RPMI7951 (cell line): ENCODE results near the gene DDX39A. TPM values are rescaled to one million over a fixed set of nuclear protein-coding genes. Genes with fewer than 3 reads are reported as not detected.
"Not testable (repeated sequence)": the region's sequence is repeated elsewhere in the genome, so short reads cannot be mapped to it uniquely, and the experiment has no call there.

ENCODE experiments used
- DNase-seq: peaks from one replicate; pipeline ENCODE4 v3.0.0-alpha.2; 2012; ENCODE audit warnings: low read depth
- total RNA-seq: library from RNA; depleted of rRNA; stranded (reverse); fragments of >200 nt; shearing (Covaris generic); gene quantifications from 2 replicates; pipeline ENCODE4 v1.2.3, GENCODE V29; 2014

Gene DDX39A
- total RNA-seq, 1 experiment from 2014 or later = 154 TPM

DNA sequence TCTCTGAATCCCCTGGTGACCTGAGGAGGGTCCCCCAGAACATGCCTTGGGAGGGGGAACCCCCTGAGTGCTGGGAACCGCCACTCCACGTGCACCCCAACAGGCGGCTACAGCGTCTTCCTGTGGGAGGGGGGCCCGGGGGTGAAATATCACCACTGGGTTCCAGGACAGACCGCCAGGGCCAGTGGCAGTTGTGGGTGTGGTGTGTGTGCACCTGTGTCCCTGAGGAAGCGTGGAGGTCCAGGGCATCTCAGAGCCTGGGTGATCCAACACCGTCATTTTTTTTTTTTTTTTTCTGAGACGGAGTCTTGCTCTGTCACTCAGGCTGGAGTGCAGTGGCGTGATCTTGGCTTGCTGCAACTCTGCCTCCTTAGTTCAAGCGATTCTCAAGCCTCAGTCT, 33.6 kb downstream of the DDX39A start:
- no peak for DNase-seq

DNA sequence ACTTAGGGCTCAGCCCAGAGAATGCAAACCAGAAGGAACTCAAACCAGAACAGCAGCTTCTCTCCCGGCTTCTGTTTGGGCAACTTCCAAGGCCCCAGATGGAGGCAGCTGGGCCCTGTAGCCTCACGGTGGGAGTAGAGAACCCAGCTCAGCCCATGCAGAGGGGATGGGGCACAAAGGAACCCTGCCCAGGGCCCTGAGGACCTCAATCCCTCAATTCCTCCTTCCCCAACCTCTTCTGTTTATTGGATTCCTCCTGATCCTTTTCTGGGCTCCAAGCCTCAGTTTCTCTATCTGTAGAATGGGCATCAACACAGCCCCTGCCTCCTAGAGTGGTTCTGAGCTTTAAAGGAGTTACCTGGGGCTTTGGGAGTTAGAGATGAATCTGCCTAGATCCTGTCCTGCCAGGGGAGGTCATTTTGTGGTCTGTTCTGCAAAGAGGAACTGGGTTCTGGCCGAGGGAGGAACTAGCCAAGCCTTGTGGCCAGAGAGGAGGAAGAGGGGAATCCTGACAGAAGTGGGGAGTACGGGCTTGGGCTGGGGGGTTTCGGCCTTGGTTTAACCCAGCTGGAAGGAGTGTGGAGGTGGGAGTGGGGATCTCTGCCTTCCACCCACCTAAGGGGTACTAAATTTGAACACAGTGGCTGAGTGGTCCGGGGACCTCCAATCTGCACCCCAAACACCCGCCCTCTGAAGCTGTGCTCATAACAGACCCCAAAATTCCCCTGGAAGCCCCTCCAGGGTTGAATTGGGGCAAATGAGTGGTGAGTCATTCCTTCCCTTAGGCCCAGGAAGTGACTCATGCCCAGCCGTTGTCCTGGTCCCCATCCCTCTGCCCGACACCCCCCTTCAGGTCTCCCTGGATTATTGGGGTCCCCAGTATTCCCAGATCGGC, 35.2 kb downstream of the DDX39A start:
- peak; percentile 72 for DNase-seq

DNA sequence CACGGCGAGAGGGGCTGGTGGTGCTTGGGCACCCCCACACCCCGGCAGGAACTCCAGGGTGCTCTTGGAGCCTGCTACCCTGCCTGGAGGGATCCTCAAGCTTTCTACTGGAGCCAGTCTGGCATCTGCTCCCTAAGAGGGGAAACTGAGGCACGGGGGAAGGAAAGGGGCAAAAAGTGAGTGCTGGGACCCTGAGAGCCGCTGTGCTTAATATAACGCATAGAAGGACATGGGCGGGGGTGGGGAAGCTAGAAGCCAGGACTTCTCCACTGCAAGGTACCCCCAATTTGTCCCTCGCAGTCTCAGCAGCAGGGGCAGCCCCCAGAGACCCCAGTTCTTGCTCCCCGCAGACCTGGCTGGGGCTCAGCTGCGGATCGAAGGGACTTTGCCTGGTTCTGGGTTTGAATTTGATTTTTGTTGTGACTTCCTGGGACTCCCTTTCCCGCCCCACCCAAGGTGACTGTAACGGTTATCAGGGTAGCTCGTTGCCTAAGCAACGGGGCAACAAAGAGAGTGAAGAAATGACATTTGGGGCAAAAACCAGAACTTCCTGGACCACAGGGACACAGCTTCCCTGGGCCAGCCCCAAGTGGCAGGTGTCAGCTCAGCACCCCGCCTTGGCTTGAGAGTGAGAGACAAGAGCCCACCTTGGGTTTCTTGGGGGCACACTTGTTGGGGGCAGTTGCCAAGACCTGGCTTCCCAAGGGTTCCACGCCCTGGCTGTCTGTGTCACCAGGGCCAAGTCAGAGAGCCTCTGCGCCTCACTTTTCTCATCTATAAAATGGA, 37.3 kb downstream of the DDX39A start:
- peak; percentile 64 for DNase-seq

DNA sequence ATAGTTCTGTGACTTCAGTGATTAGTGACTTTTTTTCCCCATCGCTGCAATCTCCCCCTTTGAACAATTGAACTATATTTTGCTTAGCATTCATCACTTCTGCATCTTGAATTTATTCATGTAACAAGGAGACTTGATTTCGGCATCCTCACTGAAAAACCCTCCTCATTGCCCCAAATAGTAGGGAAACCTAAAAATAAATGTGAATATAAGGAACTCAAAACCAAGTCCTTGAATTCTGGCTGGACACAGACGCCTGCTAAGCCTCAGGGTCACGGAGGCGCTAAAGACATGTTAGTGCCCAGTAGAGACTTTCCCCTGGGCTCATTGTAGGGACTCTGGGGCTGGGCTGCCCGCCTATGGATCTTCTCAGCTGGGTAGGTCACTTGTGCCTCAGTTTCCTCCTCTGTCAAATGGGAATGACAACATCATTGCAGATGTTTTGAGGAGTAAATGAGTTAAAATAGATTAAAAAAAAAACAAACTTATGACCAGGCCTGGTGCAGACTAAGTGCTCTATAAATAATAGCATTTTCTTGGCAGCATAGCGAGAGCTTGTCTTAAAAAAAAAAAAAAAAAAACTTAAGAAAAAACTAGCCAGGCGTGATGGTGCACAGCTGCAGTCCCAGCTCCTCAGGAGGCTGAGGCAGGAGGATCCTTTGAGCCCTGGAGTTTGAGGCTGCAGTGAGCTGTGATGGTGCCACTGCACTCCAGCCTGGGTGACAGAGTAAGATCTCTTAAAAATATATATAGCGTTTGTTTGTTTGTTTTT, 39.7 kb downstream of the DDX39A start:
- DNase-seq = no peak

DNA sequence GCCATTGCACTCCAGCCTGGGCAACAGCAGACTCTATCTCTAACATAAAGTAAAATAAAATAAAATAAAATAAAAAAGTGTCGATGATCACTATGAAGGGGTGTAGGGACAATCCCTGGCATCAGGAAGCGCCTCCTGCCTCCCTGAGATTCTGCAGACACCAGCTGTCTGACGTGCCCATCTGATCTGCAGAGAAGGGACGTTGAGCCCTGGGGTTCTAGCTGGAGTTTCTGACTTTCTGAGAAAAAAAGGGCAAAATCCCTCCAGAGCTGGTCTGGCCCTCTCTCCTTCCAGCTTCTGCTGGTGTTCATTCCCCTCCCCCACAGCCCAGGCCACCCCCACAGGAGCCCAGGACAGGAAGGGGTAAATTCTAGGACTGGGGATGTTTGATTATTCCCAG, 40.3 kb downstream of the DDX39A start:
- no peak for DNase-seq

DNA sequence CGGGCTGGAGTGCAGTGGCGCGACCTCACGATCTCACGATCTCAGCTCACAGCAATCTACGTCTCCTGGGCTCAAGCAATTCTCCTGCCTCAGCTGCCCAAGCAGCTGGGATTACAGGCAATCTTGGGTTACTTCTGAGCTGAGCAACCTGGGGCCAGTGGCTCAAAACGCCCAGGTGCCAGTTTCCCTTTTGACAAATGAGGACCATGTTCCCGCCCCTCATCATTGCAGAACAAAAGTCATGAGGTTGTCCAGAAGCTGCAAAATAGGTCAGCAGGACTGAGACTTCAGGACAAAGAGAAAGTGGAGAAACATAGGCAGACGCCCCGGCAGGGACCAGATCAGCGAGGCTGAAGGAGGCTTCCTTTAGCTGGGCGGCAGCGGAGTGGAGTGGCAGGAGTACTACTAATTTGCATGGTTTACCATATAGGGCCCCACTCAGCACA, 41.2 kb downstream of the DDX39A start:
- DNase-seq = no peak

DNA sequence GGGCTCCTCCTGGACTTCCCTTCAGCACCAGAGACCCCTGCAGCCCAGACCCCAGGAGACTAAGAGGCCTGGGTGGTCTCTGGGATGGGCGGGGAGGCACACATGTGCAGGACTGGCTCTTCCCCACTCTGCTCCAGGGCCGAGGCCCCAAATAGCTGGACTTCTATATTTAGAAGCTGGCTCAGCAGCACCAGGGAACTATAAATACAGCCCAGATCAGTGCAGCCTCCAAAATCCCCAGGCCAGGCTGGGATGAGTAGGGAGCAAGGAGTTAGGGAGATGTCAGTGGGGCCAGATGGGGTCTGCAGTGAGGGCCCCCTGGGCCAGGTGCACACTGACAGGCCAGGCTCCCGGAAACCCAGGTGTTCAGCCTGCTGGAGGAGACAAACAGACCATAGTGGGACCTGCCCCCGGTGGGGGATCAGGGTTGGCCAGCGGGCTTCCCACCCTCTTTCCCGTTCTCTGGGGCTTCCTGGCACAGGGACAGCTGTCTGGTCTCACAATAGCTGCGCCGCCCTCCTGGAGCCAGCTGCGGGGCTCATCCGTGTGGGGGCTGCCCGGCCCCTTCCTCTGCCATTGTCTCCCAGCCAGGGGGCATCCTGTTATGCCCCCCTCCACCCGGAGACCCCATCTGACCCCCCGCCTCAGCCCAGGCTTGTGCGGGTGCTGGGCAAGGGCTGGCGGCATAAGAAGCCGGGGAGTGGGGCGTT, 43.4 kb downstream of the DDX39A start:
- peak; percentile 29 for DNase-seq

DNA sequence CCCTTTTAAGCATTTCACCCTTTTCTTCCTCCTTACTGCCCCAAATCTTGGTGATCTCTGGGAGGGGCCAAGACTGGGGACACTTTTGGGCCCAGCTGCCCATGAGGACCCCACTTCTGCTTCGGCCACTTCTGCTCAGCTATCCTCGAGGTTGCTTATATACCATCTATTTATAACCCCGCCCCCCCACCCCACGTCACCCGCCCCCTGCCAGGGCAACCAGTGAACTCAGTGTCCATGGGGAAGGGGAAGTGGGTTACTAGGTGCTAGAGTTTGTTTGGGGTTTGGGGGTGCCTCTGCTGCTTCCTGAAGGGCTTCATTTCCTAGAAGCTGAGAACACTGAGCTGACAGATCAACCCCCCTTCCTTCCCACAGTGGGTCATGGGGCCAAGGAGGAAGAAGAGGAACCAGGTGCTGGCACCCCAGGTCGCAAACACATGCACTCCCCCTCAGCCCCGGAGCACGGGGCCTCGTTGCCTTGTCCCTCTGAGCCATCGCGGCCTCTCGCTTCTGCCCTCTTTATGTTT, 44.0 kb downstream of the DDX39A start:
- DNase-seq = no peak

DNA sequence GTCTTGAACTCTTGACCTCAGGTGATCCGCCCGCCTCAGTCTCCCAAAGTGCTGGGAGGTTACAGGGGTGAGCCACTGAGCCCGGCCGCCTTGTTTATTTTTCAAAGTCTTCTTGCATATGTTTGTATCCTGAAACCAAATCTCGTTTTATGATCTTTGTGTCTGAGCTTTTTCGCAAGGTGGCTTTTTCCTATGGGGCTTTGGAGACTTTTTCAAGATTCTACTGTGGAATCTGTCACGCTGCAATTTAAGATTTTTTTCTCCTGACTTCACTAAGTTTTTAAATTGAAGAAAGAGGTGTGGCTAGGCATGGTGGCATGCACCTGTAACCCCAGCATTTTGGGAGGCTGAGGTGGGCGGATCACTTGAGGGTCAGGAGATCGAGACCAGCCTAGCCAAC, 44.8 kb downstream of the DDX39A start:
- not testable (repeated sequence) for DNase-seq

DNA sequence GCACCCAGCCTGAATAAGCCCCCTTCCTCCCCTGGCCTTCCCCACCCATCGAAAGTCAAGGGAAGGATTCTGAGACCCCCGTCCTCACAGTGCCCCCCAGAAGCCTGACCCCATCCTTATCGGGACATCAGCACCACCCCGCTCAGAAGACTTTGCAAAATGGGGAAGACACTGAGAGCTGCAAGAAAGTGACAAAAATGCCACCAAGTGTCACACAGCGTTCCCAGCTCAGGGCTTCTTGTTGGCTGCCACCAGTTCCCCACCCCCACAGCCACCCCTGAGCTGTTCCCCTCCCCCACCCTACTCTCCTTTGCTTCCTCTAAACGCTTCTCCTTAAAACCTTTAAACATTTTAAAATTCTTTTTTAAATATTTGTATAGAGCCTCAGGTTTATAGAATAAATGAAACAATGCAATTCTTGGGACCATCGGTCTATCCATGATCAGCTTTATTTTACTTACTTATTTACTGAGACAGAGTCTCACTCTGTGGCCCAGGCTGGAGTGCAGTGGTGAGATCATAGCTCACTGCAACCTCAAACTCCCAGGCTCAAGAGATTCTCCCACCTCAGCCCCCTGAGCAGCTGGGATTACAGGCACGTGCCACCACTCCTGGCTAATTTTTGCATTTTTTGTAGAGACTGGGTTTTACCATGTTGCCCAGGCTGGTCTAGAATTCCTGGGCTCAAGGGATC, 46.6 kb downstream of the DDX39A start:
- DNase-seq = not testable (repeated sequence)

DNA sequence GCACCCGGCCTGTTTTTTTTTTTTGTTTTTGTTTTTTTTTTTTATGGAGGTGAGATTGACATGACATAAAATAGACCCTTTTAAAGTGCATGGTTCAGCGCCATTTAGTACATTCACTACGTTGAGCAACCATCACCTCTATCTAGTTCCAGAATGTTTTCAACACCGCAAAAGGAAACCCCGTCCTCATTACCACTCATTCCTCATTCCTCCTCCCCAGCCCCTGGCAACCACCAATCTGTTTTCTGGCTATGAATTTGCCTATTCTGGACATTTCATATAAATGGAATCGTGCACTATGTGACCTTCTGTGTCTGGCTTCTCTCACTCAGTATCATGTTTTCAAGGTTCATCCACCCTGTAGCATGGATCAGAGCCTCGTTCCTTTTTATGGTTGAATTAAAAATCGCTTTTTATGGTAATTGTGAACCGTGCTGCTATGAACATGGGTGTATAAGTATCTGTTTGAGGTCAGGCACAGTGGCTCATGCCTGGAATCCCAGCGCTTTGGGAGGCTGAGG, 47.8 kb downstream of the DDX39A start:
- DNase-seq = no peak

DNA sequence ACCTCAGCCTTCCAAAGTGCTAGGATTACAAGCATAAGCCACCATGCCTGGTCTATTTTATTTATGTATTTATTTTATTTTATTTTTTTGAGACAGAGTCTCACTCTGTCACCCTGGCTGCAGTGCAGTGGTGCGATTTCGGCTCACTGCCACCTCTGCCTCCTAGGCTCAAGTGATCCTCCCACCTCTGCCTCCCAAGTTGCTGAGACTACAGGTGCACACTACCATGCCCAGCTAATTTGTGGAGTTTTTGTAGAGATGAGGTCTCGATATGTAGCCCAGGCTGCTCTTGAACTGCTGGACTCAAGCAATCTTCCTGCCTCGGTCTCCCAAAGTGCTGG, 48.2 kb downstream of the DDX39A start:
- DNase-seq = no peak

DNA sequence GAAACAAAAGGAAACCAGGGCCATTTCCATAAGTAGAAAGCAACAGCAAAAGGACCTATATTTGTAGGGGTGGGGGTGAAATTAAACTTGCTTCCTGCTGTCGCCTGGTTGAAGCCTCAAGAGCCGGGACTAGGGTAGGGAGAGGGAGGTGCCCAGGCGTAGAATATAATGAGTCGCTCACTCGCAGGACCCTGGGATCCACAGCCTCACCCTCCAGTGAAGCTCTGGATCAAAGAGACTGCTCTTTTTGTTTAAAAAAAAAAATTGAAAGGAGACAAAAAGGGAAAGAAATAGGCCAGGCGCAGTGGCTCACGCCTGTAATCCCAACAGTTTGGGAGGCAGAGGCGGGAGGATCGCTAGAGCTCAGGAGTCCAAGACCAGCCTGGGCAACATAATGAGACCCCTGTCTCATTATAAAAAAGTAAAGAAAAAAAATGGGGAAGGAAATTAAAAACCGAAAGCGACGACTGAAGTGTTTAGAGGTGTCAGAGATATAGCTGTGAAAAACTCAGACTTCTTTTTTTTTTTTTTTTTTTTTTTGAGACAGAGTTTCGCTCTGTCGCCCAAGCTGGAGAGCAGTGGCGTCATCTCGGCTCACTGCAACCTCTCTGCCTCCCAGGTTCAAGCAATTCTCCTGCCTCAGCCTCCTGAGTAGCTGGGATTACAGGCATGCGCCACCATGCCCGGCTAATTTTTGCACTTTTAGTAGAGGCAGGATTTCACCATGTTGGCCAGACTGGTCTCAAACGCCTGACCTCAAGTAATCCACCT, 48.8 kb downstream of the DDX39A start:
- no peak for DNase-seq

DNA sequence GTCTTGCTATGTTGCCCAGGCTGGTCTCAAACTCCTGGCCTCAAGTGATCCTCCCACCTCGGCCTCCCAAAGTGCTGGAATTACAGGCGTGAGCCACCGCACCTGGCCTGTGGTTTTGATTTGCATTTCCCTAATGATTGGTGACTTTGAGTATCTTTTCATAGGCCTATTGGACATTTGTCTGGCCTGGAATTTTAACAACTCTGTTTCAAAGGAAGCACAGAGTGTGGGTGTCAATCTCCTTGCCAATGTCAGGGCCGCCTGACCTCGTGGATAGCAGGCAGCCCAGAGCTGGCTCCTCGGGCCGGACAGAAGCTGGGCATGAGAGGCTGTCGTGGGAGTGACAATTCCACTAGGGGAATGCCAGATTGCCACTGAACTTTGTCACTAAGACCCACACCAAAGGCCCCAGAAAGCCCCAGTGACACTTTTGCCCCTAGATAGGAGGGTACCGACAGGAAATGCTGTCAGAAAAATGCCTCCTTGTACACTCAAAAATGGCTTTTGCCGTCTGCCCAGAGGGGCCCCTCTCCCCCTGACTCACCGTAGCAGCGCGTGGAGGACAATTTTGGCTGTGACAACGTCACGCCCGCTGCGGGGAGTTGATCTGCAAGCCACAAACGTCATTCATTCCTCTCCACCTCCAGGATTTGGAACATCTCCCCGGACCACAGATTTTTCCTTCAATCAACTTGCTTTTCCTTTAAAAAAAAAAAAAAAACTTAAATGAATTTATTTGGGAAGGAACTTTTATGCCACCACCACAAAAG, 49.6 kb downstream of the DDX39A start:
- peak; percentile 64 for DNase-seq

DNA sequence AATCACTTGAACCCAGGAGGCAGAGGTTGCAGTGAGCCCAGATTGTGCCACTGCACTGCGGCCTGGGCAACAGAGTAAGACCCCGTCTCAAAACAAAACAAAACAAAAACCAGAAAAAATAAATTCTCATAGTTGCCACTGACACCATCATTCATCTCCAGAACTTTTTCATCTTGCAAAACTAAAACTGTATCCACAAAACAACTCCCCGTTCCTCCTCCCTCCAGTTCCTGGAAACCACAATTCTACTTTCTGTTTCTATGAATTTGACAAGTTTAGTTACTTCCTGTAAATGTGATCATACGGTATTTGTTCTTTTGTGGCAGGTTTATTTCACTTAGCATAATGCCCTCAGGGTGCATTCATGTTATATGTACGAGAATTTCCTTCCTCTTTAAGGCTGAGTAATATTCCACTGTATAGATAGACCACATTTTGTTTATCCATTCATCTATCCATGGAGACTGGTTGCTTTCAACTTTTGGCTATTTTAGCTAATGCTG, 51.1 kb downstream of the DDX39A start:
- DNase-seq = no peak

DNA sequence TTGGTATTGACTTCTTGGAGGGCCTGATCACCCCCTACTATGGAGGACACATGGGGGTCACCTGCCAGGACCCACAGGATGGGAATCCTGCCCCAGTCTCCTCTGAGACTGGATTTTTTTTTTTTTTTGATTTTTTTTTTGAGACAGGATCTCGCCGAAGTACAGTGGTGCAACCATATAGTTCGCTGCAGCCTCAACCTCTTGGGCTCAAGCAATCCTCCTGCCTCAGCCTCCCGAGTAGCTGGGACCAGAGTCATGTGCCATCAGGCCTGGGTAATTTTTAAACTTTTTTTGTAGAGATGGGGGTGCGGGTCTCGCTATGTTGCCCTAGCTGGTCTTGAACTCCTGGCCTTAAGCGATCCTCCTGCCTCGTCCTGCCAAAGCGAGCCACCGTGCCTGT, 52.1 kb downstream of the DDX39A start:
- DNase-seq = no peak

DNA sequence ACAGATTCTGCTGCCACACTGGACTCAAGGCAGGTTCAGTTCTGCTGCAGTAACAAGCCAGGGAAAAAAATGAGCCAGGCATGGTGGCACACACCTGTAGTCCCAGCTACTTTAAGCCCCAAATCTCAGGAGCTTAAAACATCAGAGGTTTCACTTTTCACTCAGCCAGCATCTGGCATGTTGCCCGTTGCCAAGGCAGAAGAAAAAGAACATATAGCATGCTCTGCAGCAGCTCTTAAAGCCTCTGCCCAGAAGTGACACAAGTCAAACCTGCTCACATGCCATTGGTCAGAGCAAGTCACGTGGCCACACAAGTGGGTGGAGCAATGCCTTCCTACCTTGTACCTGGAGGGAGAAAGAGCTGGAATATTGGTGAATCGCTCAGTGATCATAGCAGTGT, 52.6 kb downstream of the DDX39A start:
- DNase-seq = peak; percentile 71

DNA sequence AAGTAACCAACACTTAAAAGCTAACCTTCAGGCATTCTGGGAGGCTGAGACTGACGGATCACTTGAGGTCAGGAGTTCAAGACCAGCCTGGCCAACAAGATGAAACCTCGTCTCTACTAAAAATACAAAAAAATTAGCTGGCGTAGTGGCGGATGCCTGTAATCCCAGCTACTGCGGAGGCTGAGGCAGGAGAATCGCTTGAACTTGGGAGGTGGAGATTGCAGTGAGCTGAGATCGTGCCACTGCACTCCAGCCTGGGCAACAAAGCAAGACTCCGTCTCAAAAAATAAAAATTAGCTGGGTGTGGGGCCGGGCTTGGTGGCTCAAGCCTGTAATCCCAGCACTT, 55.1 kb downstream of the DDX39A start:
- DNase-seq = not testable (repeated sequence)
